Gastrocnemius medialis (tissue), 4 donors: ENCODE data around the gene CCDC30.

Experiments
- CTCF ChIP-seq, 5 experiments: fragments of 450-650 bp in 3 of 5; fragments of 200-600 bp in 2 of 5; sonication (generic) in 2 of 5; IDR thresholded peaks in 4 of 5; conservative IDR thresholded peaks in 1 of 5; 1 replicate in 4 of 5; 2 replicates in 1 of 5; pipeline ENCODE4 v1.5.1; 2016 to 2019; ENCODE audit warnings: antibody characterized with exemption in 5 of 5, mild to moderate bottlenecking in 3 of 5, moderate library complexity in 3 of 5
- POLR2A ChIP-seq, 2 donors: fragments of 450-650 bp; IDR thresholded peaks; one replicate each; pipeline ENCODE4 v1.6.1; 2017; ENCODE audit warnings: antibody characterized with exemption in 2 of 2, mild to moderate bottlenecking in 2 of 2, moderate library complexity in 2 of 2

GRCh38 chr1:42587753-42588152, 124.7 kb downstream of the CCDC30 start:
- no peak for TF ChIP-seq CTCF (IDR thresholded peaks at IDR 0.05 in 4 of 5, conservative IDR thresholded peaks at IDR 0.05 in 1 of 5)
- no peak for TF ChIP-seq POLR2A (IDR thresholded peaks at IDR 0.05)
